ENCODE data around the gene SPATA13. TPM values are rescaled to one million over a fixed set of nuclear protein-coding genes. Genes with fewer than 3 reads are reported as not detected.

SPATA13 gene
- total and polyA plus RNA-seq, 2 donors (not counting 3 experiments of a cell fraction or from before 2014, with no cell fraction given), result 6.6 to 12.9 TPM

GRCh38 chr13:24153347-24153746 lies 7.2 kb upstream of the SPATA13 start:
- intact Hi-C loops (cut with micrococcal nuclease), result no loop called here

More at GRCh38 chr13:24153347-24153746, 7.2 kb upstream of the SPATA13 start:
- ChIA-PET CTCF (interaction anchor here (1.6 kb wide), 1 partner anchor 133 kb away, joined by 8 read pairs; no protein-coding TSS in a partner anchor), POLR2A (no interaction called here)
- Histone ChIP-seq H3K4me1 (ENCODE audit: control insufficient read depth, extremely low read depth, insufficient read depth, low read length) (peaks cover 13% of the 10 kb centered on the region), H3K36me3 (ENCODE audit: control insufficient read depth in 2 of 2, extremely low read depth in 1 of 2, insufficient read depth in 2 of 2, low read length in 2 of 2) (no peaks in the 10 kb centered on the region), H3K9me3 (replicated peaks; ENCODE audit: control insufficient read depth, insufficient read depth, low read length) (no peaks in the 10 kb centered on the region), H3K9me1 (replicated peaks; ENCODE audit: control insufficient read depth, extremely low read depth, insufficient read depth, low read length) (no peaks in the 10 kb centered on the region), H4K20me1 (replicated peaks; ENCODE audit: control insufficient read depth, extremely low read depth, insufficient read depth, low read length) (no peaks in the 10 kb centered on the region), H3K4me3 (replicated peaks in 1 of 3; ENCODE audit: insufficient read depth in 1 of 3, low read depth in 1 of 3, low read length in 3 of 3) (no peak overlapping the region), H3K27ac (ENCODE audit: insufficient read depth, low read depth, low read length) (no peak overlapping the region), H2AFZ (ENCODE audit: low read depth, low read length) (no peak overlapping the region), H3K4me2 (ENCODE audit: insufficient read depth, low read length) (no peak overlapping the region), H3K9ac (replicated peaks; ENCODE audit: extremely low read depth, insufficient read depth, low read length) (no peak overlapping the region), H3K79me2 (ENCODE audit: control insufficient read depth, insufficient read depth, low read length) (no peaks in the 10 kb centered on the region), H3K27me3 (ENCODE audit: control insufficient read depth in 2 of 2, insufficient read depth in 2 of 2, low read length in 2 of 2) (no peaks in the 10 kb centered on the region)
- DNase-seq (ENCODE audit: low read depth, low spot score) (no peak), FAIRE-seq (no peak)
- no TSS peak for BruUV-seq (replicated peaks)
- TF ChIP-seq GATA2 (IDR thresholded peaks at IDR 0.05; ENCODE audit: insufficient read depth, insufficient read length, low read depth, low read length) (no peak), POLR2AphosphoS5 (IDR thresholded peaks at IDR 0.05; ENCODE audit: insufficient read depth, low read depth, low read length) (no peak), POLR2A (IDR thresholded peaks at IDR 0.05; ENCODE audit: low read depth, low read length) (no peak), JUN (IDR thresholded peaks at IDR 0.05; ENCODE audit: borderline replicate concordance, insufficient read depth, insufficient read length, low read depth) (no peak), MYC (IDR thresholded peaks at IDR 0.05; ENCODE audit: low read depth, low read length) (no peak), CTCF (IDR thresholded peaks at IDR 0.05; ENCODE audit: extremely low read depth in 1 of 2, insufficient read depth in 1 of 2, low read depth in 1 of 2, low read length in 2 of 2) (no peak)
- dilution Hi-C loops (cut with MboI; ENCODE audit: extremely low pct_ligation_motif_present, low sequenced_read_pairs), result no loop called here

Data from endothelial cell of umbilical vein (primary cell).